Endothelial cell of umbilical vein (primary cell): ENCODE results near the gene TACC3. TPM values are rescaled to one million over a fixed set of nuclear protein-coding genes. Genes with fewer than 3 reads are reported as not detected.

Experiments used
- BruUV-seq: library from RNA; stranded (reverse); fragments of 400-500 nt; replicated peaks from 2 replicates; lab custom pipeline; 2021; lab: Mats Ljungman, UMichigan
- CTCF ChIA-PET: fragments of 300-600, 350-600 bp; sonication (Branson Sonifier 250); formaldehyde crosslinking; loops from one replicate; lab custom pipeline; 2021; ENCODE audit warnings: antibody characterized with exemption, inconsistent platforms; lab: Charles Lee
- POLR2A ChIA-PET: fragments of 300-600, 350-600 bp; sonication (Branson Sonifier 250); formaldehyde crosslinking; loops from one replicate; lab custom pipeline; 2021; ENCODE audit warnings: antibody characterized with exemption, inconsistent platforms; lab: Charles Lee
- DNase-seq: peaks from one replicate; pipeline ENCODE4 v3.0.0-alpha.2; 2011; ENCODE audit warnings: low read depth, low spot score
- FAIRE-seq: peaks from 2 replicates; lab custom pipeline; 2011; peaks lifted over from hg19 to GRCh38; lab: Jason Lieb, UNC
- H2AFZ ChIP-seq: 2 replicates; pipeline ENCODE4 v1.6.0; 2012; ENCODE audit warnings: low read depth, low read length, control low read depth, inconsistent platforms
- H3K27ac ChIP-seq: 2 replicates; pipeline ENCODE4 v1.5.1; 2011; ENCODE audit warnings: low read depth, mild to moderate bottlenecking, control low read depth, low read length, moderate library complexity; ENCODE audit not compliant: insufficient read depth
- H3K27me3 ChIP-seq, 2 experiments: 2 replicates each; pipeline versions ENCODE4 v1.6.0 to v1.6.1; 2011; ENCODE audit warnings: low read length in 2 of 2, mixed read lengths in 1 of 2; ENCODE audit not compliant: control insufficient read depth in 2 of 2, insufficient read depth in 2 of 2
- H3K36me3 ChIP-seq, 2 experiments: 2 replicates in 1 of 2; 3 replicates in 1 of 2; pipeline ENCODE4 v1.5.1; 2011; ENCODE audit warnings: low read length in 2 of 2, mild to moderate bottlenecking in 1 of 2, moderate library complexity in 1 of 2; ENCODE audit not compliant: control insufficient read depth in 2 of 2, insufficient read depth in 2 of 2; ENCODE audit errors: extremely low read depth in 1 of 2
- H3K4me1 ChIP-seq: 3 replicates; pipeline ENCODE4 v1.5.1; 2011; ENCODE audit warnings: mild to moderate bottlenecking, low read length; ENCODE audit not compliant: control insufficient read depth, insufficient read depth; ENCODE audit errors: extremely low read depth
- H3K4me2 ChIP-seq: 2 replicates; pipeline ENCODE4 v1.6.1; 2011; ENCODE audit warnings: low read length, control low read depth, mixed read lengths; ENCODE audit not compliant: insufficient read depth
- H3K4me3 ChIP-seq, 3 experiments: fragments of 200-600 bp in 1 of 3; sonication (generic), shearing (Covaris generic) in 1 of 3; replicated peaks in 1 of 3; 2 replicates each; pipeline ENCODE4 v1.5.1; 2011 to 2016; ENCODE audit warnings: control low read depth in 3 of 3, low read length in 3 of 3, mild to moderate bottlenecking in 2 of 3, inconsistent platforms in 1 of 3, low read depth in 1 of 3, moderate library complexity in 1 of 3; ENCODE audit not compliant: insufficient read depth in 1 of 3
- H3K79me2 ChIP-seq: 2 replicates; pipeline ENCODE4 v1.6.0; 2012; ENCODE audit warnings: low read length, inconsistent platforms; ENCODE audit not compliant: control insufficient read depth, insufficient read depth
- H3K9ac ChIP-seq: replicated peaks from 2 replicates; pipeline ENCODE3; 2011; ENCODE audit warnings: low read length, control low read depth; ENCODE audit not compliant: insufficient read depth; ENCODE audit errors: extremely low read depth
- H3K9me1 ChIP-seq: replicated peaks from 3 replicates; pipeline ENCODE4 v1.6.0; 2011; ENCODE audit warnings: mild to moderate bottlenecking, low read length; ENCODE audit not compliant: control insufficient read depth, insufficient read depth; ENCODE audit errors: extremely low read depth
- H3K9me3 ChIP-seq: replicated peaks from 2 replicates; pipeline ENCODE4 v1.5.1; 2012; ENCODE audit warnings: low read length, inconsistent platforms; ENCODE audit not compliant: control insufficient read depth, insufficient read depth
- H4K20me1 ChIP-seq: replicated peaks from 2 replicates; pipeline ENCODE3; 2011; ENCODE audit warnings: mild to moderate bottlenecking, low read length; ENCODE audit not compliant: control insufficient read depth, insufficient read depth; ENCODE audit errors: extremely low read depth
- CTCF ChIP-seq, 2 donors: IDR thresholded peaks; 1 replicate in 1 of 2; 2 replicates in 1 of 2; pipeline ENCODE4 v1.5.1; 2011; ENCODE audit warnings: low read length in 2 of 2, mild to moderate bottlenecking in 2 of 2, moderate library complexity in 2 of 2, control low read depth in 1 of 2, inconsistent platforms in 1 of 2, low read depth in 1 of 2; ENCODE audit not compliant: insufficient read depth in 1 of 2; ENCODE audit errors: extremely low read depth in 1 of 2
- EZH2 ChIP-seq: IDR thresholded peaks from 2 replicates; pipeline ENCODE4 v1.6.1; 2012; ENCODE audit warnings: borderline replicate concordance, low read depth, mild to moderate bottlenecking, moderate library complexity, low read length, inconsistent platforms; ENCODE audit not compliant: severe bottlenecking
- FOS ChIP-seq: IDR thresholded peaks from 2 replicates; pipeline ENCODE4 v1.6.1; 2011; ENCODE audit warnings: mild to moderate bottlenecking, low read length, moderate library complexity, borderline replicate concordance; ENCODE audit not compliant: insufficient read depth
- GATA2 ChIP-seq: IDR thresholded peaks from 2 replicates; pipeline ENCODE4 v1.7.0; 2011; ENCODE audit warnings: low read depth, mild to moderate bottlenecking, moderate library complexity, mixed read lengths, low read length; ENCODE audit not compliant: insufficient read length, insufficient read depth
- JUN ChIP-seq: IDR thresholded peaks from 2 replicates; pipeline ENCODE4 v1.6.1; 2011; ENCODE audit warnings: borderline replicate concordance, low read depth; ENCODE audit not compliant: insufficient read length, insufficient read depth
- MAX ChIP-seq: IDR thresholded peaks from 2 replicates; pipeline ENCODE4 v1.6.1; 2011; ENCODE audit not compliant: insufficient read depth, insufficient read length
- MYC ChIP-seq: IDR thresholded peaks from one replicate; pipeline ENCODE4 v1.6.1; 2011; ENCODE audit warnings: mild to moderate bottlenecking, low read depth, low read length
- POLR2A ChIP-seq: IDR thresholded peaks from 2 replicates; pipeline ENCODE4 v1.6.1; 2012; ENCODE audit warnings: low read depth, mild to moderate bottlenecking, control low read depth, low read length
- POLR2AphosphoS5 ChIP-seq: IDR thresholded peaks from 2 replicates; pipeline ENCODE4 v1.6.1; 2012; ENCODE audit warnings: low read depth, mild to moderate bottlenecking, control low read depth, low read length, moderate library complexity; ENCODE audit not compliant: insufficient read depth
- dilution Hi-C: fragments of 300-500 bp; cut with MboI; formaldehyde crosslinking; loops from one replicate; pipeline ENCODE4 v1.15.0; 2019; ENCODE audit warnings: low sequenced_read_pairs; ENCODE audit not compliant: extremely low pct_ligation_motif_present
- intact Hi-C: fragments of 100-400 bp; cut with micrococcal nuclease; formaldehyde crosslinking; loops from one replicate; pipeline ENCODE4 v1.10.0; 2022
- polyA plus RNA-seq, 4 experiments: library from polyadenylated mRNA; depleted of rRNA in 3 of 4; stranded (reverse) in 3 of 4; unstranded in 1 of 4; fragments of >200 nt; gene quantifications; 2 replicates each; pipeline versions ENCODE4 v1.2.1 to v1.2.3, GENCODE V29; 2011 to 2012; ENCODE audit warnings: missing spikeins in 1 of 4
- total RNA-seq: library from RNA; stranded (reverse); gene quantifications from 2 replicates; pipeline ENCODE4 v1.2.3, GENCODE V29; 2021

Gene TACC3
- total and polyA plus RNA-seq, 2 donors (not counting 3 experiments of a cell fraction or from before 2014, with no cell fraction given): 54.5 to 135 TPM

GRCh38 chr4:1787411-1788077 lies 66.2 kb downstream of the TACC3 start:
- Histone ChIP-seq H3K9me1 (no peaks in the 10 kb centered on the region), H3K4me3 (no peak overlapping the region), H3K36me3 (no peaks in the 10 kb centered on the region), H3K9ac (no peak overlapping the region), H2AFZ (no peak overlapping the region), H3K4me2 (no peak overlapping the region), H3K27ac (no peak overlapping the region), H3K9me3 (no peaks in the 10 kb centered on the region), H4K20me1 (no peaks in the 10 kb centered on the region), H3K4me1 (no peaks in the 10 kb centered on the region), H3K79me2 (no peaks in the 10 kb centered on the region), H3K27me3 (peaks cover 0 to 2% of the 10 kb centered on the region in 2 experiments)
- dilution Hi-C loops (no loop called here), intact Hi-C loops (no loop called here)
- FAIRE-seq (no peak), DNase-seq (no peak)
- TF ChIP-seq GATA2 (no peak), JUN (no peak), MAX (no peak), CTCF (IDR thresholded peaks at IDR 0.05; ENCODE audit: extremely low read depth in 1 of 2, insufficient read depth in 1 of 2, low read depth in 1 of 2, low read length in 2 of 2) (no peak), MYC (no peak), EZH2 (no peak), POLR2AphosphoS5 (no peak), FOS (no peak), POLR2A (no peak)
- ChIA-PET POLR2A (no interaction called here), CTCF (interaction anchor here (1.1 kb wide), 1 partner anchor 39 kb away, joined by 5 read pairs; no protein-coding TSS in a partner anchor)
- no TSS peak for BruUV-seq
